ENCODE measurements around the gene GREB1.

DNA sequence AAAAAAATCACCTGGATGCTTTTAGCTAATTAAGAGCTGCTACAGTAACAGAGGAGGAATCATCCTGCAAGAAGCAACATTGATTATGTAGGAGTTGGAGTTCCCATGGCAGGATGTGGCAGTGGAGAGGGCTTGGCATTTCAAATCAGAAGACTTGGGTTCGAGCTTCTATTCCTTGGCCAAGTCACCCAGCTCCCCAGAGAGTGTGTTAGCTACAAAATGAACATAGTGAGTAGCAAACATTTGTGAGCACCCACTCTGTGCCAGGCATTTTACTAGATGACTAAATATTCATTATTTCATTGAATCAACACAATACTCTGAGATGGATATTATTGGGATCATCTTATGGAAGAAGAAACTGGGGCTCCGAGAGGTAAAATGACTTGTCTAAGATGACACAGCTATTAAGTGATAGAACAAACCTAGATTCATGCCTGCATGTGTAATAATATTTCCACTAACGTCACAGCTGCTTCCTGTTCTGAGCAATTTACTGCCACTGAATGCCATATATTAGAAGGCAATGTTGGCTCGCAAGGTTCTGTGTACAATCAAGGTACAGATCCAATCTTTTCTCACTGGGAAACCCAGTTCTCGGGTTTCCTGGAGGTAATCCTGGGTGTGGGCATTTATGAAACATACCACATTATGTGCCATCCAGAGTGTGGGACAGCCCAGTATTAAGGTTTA lies 118.2 kb downstream of the GREB1 start:
- TF ChIP-seq, protein P1, sequence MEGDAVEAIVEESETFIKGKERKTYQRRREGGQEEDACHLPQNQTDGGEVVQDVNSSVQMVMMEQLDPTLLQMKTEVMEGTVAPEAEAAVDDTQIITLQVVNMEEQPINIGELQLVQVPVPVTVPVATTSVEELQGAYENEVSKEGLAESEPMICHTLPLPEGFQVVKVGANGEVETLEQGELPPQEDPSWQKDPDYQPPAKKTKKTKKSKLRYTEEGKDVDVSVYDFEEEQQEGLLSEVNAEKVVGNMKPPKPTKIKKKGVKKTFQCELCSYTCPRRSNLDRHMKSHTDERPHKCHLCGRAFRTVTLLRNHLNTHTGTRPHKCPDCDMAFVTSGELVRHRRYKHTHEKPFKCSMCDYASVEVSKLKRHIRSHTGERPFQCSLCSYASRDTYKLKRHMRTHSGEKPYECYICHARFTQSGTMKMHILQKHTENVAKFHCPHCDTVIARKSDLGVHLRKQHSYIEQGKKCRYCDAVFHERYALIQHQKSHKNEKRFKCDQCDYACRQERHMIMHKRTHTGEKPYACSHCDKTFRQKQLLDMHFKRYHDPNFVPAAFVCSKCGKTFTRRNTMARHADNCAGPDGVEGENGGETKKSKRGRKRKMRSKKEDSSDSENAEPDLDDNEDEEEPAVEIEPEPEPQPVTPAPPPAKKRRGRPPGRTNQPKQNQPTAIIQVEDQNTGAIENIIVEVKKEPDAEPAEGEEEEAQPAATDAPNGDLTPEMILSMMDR (IDR thresholded peaks at IDR 0.05), result no peak
- no peak for TF ChIP-seq POLR2A (IDR thresholded peaks at IDR 0.05)
